Stimulated activated CD4-positive, alpha-beta T cell treated with anti-CD3 and anti-CD28 coated beads, Interleukin-12 subunit alpha, Interleukin-12 subunit beta, amount 100 ng/mL, for 4 hours (primary cell): Measurements from ENCODE around the gene NFIC.
A peak's percentile ranks its signal among the peaks of the same experiment; 100 is the strongest.

Experiments
- DNase-seq: peaks from one replicate; pipeline ENCODE4 v3.0.0-alpha.2; 2020

The NFIC gene

DNA sequence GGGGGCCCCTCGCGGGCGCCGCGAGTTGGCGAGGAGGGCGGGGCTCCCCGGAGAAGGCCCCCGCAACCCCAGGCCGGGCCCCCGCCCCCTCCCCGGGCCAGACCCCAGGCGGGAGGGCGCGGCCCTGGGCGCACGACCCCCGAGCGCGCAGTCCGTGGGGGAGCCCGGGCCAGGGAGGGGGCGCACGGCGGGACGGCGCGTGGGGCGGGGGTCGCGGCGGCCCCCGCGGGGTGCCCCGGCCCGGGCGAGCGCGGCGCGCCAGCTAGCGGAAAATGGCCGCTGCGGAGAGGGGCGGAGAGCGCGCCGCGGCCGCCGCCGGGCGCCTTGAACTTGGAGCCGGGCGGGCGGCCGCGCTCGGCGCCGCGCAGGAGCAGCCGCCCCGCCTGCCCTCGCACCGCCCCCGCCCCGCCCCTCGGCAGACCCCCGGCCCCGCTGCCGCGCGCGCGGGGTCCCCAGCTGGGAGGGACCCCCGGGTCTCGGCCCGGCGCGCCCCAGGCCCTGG lies 6.4 kb upstream of the NFIC start:
- DNase-seq = no peak

DNA sequence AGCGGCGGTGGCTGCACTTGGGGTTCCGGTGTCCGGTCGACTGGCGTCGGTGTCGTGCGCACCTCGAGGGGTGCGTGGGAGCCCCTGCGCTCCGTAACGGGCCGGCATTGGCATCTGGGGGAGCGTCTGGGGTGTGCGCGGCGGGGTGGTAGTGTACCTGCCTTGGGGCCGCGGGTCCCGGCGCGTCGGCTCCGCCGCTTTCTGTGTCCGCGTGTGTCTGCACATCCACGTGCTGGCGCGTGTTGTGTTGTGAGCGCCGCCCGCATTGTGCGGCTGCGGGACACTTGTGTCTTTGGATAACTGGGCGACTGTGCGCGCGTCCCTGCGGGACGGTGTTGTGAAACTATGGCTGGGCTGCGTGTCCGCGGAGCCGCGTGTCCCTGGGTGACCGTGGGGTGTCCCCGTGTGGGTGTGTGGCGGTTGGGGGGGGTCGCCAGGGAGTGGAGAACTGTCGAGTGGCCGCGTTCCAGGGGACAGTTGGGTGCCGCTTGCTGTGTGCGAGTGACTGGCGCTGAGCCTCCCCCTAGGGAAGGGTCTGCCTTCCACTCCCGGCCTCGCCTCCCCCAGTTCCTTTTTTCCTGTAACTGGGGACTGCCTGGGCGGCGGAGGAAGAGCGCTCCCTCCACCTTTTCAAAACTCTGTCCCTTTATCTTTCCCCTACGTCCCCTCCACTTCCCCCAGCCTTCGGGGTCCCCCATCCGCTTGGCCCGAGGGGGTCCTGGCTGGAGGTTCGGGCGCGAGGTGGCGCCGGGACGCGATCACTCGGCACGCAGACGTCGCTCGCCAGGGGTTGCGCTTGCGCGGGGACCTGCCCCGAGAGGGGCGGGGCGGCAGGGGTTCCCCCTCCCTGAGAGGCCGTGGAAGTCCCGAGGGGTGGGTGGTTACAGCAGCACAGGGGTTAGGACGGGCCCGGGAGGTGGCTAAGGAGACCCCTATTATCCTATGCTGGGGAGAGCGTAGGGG lies 5.7 kb upstream of the NFIC start:
- DNase-seq = peak; percentile 81

DNA sequence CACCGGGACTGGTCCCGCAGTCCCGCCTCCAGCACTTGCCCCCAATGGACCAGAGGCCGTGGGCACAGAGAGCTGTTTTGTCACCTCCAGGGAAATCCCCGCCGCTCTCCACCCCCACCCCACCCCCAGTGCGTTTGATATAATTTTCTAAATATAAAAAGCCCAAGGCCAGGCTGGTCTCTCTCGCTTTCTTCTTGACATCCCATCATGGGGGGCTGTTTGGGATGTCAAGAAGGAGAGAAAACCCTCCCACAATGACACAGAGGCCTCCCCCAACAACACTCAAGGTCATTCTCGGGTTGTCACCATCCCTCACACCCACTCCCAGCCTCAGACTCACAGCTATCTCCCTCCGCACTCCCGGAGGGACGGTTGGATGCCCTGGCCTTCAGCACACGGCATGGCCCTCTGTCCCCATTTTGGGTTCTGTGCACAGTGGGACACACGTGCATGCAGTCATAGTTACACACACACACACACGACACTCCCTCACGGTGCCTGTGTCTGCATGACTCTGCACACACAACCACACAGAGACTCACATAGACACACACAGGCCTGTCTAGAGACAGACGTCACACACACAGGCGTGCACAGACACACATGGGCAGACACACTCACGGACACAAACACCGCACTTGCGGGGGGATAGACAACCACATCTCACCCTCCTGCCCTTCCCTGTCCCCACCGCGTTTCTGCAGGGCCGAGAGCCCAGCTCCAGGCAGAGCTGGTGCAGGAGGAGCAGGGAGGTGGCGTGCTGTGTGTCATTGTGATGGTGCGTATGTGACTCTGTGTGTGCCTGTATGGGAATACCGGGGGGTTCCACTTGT lies 4.8 kb upstream of the NFIC start:
- no peak for DNase-seq

DNA sequence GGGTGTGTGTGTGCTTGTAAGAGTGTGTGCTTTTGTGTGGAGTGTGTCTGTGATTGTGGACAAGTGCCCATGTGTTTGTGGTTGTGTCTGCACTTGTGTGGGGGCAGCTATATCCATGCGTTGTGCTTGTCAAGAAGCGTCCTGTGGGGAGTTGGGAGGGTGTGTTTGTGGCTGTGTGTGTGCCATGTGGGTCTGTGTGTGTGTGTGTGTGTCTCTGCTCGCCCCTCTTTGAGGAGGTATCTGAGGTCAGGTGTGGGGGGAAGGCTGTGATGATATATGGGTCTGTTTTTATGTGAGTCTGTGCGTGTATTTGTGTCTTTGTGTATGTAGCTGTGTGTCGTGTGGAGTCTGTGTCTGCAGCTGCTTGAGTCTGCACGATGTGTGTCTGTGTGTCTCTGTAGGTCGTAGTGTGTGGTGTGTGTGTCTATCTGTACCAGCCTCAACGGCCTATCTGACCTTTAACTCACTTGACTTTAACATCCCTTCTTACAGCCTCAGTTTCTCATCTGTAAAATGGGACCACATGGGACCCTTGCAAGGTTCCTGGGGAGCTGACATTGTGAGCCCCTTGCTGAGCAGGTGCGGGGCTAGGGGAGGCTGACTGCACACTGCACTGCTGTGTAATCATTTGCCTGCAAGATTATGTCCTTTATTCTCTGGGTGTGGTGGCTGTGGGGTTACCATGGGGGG lies 4.0 kb upstream of the NFIC start:
- no peak for DNase-seq

DNA sequence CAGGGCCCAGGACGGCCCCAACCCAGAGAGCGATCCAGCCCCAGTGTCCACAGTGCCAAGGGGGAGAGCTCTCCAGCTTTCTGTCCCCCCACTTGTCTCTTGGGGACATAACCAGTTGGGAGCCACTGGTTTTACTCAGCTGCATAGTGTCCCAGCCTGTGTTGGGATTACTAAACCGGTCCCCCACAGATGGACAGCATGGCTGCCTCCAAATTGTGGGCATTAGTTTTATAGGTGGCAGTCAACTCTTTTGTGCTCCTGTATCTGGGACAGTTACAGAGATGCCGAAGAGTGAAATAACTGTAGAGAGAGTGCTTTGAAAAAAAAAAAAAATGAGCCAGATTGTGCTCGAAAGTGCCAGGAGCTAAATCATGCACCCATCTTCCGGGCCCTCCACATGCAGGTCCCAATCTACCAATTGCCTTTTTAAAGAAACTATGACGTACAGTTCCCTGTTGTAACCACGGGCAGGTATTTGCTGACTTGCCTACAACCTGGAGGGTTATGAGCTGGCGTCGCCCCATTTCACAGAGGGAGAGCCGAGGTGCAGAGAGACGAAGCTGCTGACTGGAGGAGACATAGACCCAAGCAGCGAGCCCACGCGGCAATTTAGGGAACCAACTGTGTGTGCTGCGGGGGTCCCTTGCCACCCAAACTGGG lies 2.4 kb upstream of the NFIC start:
- DNase-seq = no peak

DNA sequence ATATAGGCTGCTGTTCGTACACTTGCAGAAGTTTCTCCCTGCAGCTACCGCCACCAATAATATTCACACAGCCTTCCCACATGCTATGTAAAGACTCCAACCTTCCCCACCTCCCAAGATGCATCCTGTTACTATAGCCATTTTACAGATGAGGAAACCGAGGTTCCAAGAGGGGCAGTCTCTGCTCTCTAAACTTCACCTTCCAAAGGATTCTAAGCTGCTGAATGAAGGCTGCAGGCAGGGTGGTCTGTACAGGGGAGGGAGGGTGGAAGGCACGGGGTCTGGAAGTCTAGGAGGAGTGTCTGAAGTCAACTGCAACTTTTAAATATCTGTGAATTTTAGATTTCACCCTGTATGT lies 1.9 kb upstream of the NFIC start:
- no peak for DNase-seq

DNA sequence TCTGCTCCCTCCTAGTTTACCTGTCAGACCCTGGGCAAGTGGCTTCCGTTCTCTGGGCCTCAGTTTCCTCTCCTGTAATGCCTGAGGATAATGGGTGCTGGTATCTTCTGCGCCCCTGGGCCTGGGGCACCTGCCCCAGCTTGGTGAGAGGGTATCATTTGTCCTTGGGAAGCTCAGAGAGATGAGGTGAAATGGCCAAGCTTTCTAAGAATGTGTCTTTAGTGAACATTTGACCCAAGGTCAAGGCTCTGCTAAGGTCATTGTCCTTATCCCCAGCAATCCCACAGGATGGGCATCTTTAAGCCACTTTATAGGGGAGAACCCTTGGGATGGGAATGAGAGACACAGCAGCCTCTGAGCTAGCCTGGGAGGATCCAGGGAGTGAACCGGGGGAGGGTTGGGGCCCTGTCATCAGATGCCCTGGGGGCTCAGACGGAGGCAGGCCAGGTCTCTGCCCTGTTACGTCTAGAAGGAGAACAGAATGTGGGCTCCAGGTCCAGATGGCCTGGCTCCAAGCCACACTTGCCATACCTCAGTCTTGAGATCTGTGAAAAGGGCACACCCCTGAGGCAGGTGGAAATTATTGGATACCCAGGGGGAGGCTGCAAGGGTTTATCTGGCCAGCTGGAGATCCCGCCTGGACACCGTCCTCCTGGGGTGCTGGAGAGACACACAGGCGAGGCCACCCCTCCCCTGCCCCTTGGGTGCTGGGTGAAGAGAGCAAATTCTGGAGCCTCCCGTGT lies 1.1 kb upstream of the NFIC start:
- no peak for DNase-seq

DNA sequence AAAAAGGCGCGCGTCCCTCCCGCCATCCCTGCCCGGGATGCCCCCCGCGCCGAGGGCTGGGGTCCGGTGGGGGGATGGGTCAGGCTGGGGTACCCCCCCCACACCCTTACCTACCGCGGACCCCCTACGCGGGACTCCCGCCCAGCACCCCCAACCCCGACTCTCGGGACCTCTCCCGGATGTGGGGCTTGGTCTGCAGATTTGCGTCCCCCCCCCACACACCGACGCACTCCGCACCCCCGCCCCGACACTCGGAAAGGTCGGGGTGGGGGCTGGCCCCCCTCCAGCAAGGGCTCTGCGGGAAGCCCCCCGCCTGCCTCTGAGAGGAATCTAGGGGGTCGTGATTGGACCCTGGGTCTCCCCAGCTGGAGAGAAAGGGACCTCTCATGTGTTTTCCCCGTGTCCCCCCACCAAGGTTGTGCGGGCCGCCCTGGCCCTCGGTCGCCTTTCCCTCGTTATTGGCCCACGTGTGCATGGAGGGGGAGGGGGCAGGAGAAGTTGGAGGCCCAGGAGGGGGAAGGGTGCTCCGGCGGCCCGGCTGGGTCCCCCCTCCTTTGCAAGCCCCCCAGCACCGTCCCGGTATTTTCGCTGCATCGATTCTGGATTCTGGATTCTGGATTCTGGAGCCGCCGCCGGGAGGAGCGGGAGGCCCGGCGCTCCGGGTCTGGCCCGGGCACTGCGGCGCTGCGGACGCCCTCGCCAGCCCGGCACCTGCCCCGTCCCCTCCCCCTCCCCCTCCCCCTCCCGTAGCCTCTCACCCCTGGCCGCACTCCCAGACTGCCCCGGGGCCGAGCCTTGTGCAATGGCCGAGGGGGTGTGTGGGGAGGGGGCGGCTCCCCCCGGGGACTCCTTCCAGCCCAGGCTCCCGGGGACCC lies 607 bp downstream of the NFIC start:
- DNase-seq = no peak

DNA sequence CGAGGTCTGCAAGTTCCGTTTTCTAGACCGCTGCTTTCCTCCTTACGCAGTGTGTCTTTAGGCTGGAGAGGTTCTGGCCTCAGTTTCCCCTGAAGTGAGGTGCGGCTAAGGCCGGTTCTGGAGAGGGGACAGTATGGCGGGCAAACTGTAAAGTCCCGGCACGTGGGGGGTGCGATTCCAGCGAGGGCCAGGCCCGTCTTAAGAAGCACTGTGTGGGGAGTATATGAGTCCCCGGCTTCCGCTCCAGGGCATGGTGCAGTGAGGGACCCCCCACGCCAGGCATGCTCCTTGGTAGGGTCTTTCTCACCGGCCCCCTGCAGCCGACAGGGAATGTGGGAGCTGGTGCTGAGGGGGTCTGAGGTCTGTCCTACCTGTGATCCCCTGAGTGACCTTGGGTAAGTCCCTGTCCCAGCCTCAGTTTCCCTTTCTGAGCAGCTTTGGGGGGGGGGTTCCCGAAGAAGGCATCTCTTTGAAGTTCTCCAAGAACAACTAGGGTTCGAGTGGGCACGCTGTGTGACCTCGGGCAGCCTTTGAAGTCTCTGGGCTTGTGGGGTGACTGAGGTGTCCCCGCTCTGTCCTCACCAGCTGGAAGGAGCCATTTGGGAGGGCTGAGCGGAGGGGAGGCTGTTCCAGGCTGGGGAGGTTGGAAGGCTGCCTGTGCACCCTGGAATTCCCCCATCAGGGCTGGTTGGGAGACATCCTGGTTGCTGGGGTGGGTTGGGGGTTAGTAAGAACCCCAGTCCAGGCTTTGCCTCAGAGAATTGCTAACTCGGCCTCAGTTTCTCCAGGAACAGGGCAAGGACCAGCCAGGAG lies 1.5 kb downstream of the NFIC start:
- DNase-seq = no peak

DNA sequence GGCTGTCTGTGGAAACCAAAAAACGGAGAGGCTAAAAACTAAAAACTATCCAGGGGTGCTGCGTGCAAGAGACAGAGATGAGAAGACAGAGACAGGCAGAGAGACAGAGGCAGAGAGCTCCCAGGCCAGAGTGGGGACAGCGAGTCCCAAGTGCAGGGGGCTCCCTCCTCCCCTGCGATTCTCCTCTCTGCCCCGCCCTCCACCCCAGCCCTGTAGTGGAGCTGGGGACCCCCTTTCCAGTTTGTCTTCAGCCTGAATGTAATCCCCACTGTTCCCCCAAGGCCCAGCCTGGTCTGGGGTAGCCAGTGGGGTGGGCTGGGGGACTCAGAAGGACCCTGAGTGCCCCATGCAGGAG lies 2.0 kb downstream of the NFIC start:
- DNase-seq = no peak

DNA sequence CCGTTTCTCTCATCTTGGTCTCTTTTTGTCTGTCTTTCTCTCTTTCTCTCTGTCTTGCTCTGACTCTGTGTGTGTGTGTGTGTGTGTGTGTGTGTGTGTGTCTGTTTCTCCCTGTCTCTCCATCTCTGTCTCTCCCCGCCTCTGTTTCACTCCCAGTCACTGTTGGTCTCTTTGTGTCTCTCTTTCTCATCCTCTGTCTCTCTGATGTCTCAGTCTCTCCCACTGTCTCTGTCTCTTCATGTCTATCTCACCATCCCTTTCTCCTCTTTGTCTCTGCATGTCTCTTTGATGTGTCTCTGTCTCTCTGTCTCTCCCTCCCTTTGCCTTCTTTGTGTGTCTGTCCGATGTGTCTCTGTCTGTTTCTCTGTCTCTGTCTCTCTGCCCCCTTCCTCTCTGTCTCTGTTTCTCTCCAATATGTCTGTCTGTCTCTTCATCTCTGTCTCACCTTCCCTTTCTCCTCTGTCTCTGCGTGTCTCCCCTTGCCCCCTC lies 2.5 kb downstream of the NFIC start:
- DNase-seq = no peak

DNA sequence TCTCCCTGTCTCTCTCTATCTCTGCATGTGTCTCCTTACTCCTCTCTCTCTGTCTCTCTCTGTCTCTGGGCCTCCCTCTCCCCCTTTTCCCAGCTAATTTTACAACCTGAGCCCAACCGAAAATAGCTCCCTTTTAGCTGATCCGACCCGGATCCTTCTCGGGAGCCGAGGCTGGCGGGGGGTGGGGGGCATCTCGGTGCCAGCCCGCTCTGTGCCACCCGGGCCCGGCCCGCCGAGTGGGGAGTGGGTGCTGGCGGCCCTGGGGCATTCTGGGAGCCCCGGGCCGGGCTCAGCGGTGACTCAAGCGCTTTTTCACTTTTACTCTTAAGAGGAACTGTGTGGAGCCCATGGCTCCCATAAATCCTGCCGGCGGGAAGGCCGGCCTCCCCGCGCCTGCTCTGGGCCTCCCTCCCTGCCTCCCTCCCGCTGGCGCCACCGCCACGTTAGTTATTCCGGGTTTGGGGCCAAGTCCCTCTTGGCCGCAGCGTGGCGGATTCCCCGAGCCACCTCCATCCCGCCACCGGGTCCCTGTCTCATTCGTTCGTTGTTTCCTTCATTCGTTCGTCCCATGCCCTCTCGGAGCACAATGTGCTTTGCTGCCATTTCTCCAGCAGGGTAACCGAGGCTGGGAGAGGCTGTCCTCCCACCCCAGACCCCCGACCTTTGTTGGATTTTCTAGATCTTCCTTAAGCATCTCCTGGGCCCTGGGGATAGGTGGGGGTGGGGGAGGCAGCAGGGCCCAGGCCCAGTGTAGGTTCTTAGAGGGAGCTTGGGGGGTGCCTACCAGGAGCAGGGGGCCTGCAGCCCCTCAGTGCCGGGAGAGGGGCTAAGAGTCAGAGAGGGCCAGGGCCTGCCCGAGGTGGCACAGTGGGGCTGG lies 3.2 kb downstream of the NFIC start:
- DNase-seq = no peak

DNA sequence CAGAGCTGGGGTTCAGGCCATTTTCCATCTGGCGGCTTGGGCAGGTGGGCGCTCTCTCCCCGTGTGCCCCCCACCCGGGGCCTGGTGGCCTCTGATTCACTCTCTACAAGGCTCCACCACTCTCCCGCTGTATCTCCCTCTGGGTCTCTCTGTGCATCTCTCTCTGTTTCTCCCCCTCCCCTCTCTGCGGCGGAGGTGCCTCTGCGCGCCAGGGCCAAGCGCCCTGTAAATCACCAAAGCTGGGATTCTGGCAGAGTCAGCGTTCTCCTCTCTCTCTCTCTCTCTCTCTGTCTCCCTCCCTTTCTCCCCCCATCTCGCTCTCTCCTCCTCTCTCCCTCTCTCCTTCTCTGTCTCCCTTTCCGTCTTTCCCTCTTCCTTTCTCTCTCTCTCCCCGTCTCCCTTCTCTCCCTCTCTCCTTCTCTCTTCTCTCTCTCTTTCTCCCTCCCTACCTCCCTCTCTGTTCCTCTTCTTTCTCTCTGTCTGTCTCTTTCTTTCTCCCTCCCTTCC lies 3.9 kb downstream of the NFIC start:
- no peak for DNase-seq

DNA sequence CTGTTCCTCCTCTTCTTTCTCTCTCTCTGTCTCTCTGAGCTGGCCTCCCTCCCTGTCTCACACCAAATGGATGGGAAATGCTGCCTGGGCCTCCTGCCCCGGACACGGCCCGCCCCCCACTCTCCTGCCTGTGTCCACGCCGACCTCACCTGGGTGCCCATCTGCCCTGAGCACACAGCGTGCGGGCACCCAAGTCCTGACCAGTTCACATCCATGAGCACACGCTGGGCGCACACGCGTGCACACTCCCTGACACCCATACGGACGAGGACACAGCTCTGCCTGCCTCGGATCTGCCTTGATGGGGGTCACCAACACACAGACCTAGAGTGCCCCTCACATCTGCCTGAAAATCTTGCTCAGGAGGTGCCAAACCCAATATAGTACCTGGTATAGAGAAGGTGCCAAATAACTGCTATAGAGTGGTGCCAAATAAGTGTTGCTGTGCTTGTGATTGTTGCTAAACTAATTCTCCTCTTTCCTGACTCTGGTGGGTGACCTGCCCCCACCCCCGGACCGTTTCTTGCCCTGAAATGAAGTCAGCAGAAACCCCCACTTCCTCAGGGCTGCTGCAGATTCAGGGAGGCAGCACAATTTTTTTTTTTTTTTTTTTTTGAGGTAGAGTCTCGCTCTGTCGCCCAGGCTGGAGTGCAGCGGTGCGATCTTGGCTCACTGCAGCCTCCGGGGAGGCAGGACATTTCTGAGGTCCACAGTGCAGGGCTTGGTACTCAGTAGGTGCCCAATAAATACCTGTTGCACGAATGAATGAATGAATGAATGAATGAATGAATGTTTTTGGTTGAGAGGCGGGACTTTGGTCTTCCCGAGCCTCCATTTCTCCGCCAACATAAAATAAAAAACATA lies 4.6 kb downstream of the NFIC start:
- no peak for DNase-seq

DNA sequence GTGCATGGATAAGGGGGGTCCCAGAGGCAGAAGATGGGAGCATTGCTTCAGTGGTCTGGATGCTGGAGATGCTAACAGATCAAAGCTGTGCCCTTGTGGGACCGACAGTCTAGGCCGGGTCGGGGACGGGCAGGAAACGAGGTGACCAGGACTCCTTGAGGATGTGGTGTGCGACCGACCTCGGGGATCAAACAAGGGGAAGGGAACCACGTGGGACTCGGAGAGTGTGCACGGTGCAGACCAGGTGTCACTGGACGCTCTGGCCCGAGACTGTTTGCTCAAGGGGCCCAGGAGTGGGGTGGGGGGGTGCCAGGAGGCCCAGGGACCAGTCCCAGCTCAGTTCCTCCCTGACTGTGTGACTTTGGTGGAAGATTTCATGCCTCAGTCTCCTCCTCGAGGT lies 6.0 kb downstream of the NFIC start:
- DNase-seq = no peak

DNA sequence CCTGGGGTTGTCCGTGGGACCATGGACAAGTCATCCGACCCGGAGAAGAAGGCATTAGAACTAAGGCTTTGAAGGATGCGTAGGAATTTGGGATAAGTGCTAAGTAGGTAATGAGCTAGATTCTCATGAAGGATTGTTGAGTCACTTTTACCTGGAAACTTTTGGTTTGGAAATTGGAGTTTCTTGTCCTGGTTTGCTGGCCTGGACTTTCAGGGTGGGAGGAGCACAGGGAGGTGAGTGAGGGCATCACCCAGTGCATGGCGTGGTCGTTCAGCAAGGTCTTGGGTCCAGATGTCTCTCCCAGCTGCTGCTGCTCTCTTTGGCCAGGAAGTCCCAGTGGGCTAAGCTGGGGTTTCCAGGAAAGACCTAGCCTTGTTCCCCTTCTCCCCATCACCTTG lies 7.6 kb downstream of the NFIC start:
- DNase-seq = no peak

DNA sequence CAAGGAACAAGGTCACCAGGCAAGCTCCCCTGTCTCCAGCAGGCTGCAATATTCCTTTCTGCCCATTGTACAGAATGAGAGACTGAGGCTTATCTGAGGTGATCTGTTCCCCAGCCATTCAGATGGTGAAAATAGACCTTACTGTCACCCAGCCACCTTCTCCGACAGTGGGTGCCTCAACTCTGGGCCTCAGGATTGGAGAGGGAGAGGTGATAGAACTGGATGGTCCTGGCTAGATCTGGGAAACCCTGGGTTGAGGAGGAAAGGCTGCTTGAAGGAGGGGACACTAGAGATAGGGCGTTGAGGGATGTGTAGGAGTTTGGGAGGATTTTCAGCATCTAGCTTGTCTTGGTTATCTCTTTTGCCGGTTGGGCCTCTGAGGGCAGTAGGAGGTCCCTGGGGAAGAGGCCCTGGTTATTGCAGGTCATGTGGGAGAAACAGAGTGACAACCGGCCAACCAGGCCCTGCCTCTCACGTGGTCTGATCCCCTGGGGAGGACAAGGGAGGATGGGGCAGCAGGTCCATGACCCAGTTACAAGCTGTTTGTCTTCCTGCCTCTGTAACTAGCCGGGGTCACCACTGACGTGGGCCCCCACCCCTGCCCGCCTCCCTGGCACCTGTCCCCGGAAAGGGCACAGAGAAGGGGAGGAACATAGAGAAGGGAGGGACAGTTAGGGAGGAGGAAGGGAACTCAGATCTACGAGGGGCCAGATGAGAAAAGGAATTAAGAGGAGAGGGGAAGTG lies 8.2 kb downstream of the NFIC start:
- DNase-seq = no peak
